Thoracic aorta (tissue), 2 donors: ENCODE data around the gene PDE1C. TPM values are rescaled to one million over a fixed set of nuclear protein-coding genes. Genes with fewer than 3 reads are reported as not detected.

Source experiments
- ATAC-seq: fragments of 150-250 bp; one replicate; pipeline ENCODE4 v1.8.0; 2017; ENCODE audit warnings: low read depth; ENCODE audit not compliant: insufficient number of reproducible peaks, low FRiP score
- DNase-seq: peaks from one replicate; pipeline ENCODE4 v3.0.0-alpha.2; 2020; ENCODE audit warnings: low spot score
- H3K27ac ChIP-seq, 2 donors: fragments of 200-600 bp; sonication (generic); 1 replicate in 1 of 2; 2 replicates in 1 of 2; pipeline ENCODE4 v1.5.1; 2016; ENCODE audit warnings: mild to moderate bottlenecking in 2 of 2, moderate library complexity in 2 of 2
- H3K27me3 ChIP-seq: fragments of 200-600 bp; sonication (generic); replicated peaks from 2 replicates; pipeline ENCODE4 v1.6.0; 2016; ENCODE audit warnings: mild to moderate bottlenecking; ENCODE audit not compliant: insufficient read depth
- H3K36me3 ChIP-seq: fragments of 200-600 bp; sonication (generic); one replicate; pipeline ENCODE4 v1.5.1; 2016
- H3K4me1 ChIP-seq, 2 donors: fragments of 200-600 bp; sonication (generic); 1 replicate in 1 of 2; 2 replicates in 1 of 2; pipeline versions ENCODE4 v1.5.1 to v1.6.0; 2016; ENCODE audit warnings: low read depth in 2 of 2, mild to moderate bottlenecking in 1 of 2; ENCODE audit not compliant: control insufficient read depth in 1 of 2
- H3K4me3 ChIP-seq: fragments of 200-600 bp; sonication (generic); 2 replicates; pipeline ENCODE4 v1.5.1; 2016; ENCODE audit warnings: mild to moderate bottlenecking
- H3K9me3 ChIP-seq: fragments of 200-600 bp; sonication (generic); 2 replicates; pipeline ENCODE4 v1.5.1; 2016
- total RNA-seq, 2 donors: library from RNA; depleted of rRNA; stranded (reverse); fragments of >200 nt; gene quantifications; one replicate each; pipeline versions ENCODE4 v1.1.0 to v1.2.3, GENCODE V29; 2016
- TF ChIP-seq, protein P1 (sequence below): fragments of 200-600 bp; sonication (generic); IDR thresholded peaks from one replicate; pipeline ENCODE4 v1.5.1; 2019; ENCODE audit warnings: antibody characterized with exemption

Gene PDE1C
- total RNA-seq, 2 donors from 2014 or later: 4.6 to 12.1 TPM

DNA sequence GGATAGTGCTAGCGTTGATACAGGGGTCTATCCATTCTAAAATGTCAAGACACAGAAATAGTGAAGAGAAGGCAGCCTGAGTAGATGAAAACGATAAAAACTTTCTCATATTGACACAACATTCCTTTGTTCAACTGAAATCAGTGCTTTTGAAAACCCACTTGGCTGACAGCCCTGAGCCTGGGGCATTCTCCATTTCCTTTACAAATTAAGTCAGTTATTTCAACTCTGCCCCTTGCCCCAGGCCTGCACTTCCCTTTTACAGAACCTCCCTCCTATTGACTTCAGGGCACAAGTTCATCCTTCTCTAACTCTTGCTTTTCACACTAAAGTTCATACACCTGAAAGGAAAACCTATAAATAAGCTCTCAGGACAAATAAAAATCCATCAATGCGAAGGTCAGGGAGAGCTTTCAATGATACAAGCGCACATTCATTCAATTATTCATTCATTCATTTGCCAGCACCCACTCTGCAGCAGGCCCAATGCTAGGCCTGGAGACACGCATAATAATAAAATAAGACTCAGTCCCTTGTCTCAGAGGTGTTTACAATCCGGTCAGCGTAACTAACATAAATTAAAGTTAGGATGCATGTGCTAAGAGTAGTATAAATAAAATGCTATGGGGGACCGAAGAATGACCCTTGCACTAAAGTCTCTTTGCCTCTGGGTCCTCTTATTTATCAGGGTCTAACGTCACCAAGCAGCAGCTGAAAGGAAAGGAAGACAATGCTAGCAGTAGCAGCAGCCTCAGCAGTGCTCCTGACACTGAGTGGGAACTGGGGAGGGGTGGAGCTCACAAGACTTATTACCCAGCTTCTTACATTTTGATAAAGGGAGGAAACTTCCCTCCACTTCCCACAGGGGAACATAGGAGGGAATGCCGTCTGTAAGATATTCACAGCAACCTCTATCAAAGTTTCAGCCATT, 134.8 kb downstream of the PDE1C start:
- no peaks in the 10 kb centered on the region for H3K36me3 ChIP-seq
- no peaks in the 10 kb centered on the region for H3K9me3 ChIP-seq
- no peak for ATAC-seq
- TF ChIP-seq, protein P1, sequence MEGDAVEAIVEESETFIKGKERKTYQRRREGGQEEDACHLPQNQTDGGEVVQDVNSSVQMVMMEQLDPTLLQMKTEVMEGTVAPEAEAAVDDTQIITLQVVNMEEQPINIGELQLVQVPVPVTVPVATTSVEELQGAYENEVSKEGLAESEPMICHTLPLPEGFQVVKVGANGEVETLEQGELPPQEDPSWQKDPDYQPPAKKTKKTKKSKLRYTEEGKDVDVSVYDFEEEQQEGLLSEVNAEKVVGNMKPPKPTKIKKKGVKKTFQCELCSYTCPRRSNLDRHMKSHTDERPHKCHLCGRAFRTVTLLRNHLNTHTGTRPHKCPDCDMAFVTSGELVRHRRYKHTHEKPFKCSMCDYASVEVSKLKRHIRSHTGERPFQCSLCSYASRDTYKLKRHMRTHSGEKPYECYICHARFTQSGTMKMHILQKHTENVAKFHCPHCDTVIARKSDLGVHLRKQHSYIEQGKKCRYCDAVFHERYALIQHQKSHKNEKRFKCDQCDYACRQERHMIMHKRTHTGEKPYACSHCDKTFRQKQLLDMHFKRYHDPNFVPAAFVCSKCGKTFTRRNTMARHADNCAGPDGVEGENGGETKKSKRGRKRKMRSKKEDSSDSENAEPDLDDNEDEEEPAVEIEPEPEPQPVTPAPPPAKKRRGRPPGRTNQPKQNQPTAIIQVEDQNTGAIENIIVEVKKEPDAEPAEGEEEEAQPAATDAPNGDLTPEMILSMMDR: no peak
- H3K4me3 ChIP-seq: no peak overlapping the region
- no peaks in the 10 kb centered on the region for H3K4me1 ChIP-seq
- no peaks in the 10 kb centered on the region for H3K27me3 ChIP-seq
- no peak for DNase-seq
- no peak overlapping the region for H3K27ac ChIP-seq

DNA sequence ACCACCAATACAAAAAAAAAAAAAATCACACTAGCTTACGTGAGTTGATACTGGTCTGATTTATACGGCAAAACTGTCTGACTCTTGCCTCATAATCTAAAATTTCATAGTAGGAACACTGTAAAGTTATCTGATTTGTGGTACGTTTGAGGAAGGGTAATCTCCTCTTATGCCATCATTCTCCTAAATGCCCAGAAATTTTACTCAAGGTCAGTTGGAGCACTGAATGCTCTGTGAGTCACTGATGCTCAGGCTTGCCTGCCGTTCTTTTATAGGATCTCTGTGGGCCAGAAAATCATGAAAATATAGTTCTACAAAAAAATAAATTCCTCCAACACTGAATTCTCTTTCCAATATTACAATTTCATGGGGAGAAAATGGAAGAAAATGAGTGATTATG, 135.7 kb downstream of the PDE1C start:
- no peak overlapping the region for H3K4me3 ChIP-seq
- H3K27me3 ChIP-seq: no peaks in the 10 kb centered on the region
- no peaks in the 10 kb centered on the region for H3K36me3 ChIP-seq
- no peaks in the 10 kb centered on the region for H3K9me3 ChIP-seq
- no peaks in the 10 kb centered on the region for H3K4me1 ChIP-seq
- TF ChIP-seq, protein P1: no peak
- DNase-seq (no peak), ATAC-seq (no peak)
- no peak overlapping the region for H3K27ac ChIP-seq

DNA sequence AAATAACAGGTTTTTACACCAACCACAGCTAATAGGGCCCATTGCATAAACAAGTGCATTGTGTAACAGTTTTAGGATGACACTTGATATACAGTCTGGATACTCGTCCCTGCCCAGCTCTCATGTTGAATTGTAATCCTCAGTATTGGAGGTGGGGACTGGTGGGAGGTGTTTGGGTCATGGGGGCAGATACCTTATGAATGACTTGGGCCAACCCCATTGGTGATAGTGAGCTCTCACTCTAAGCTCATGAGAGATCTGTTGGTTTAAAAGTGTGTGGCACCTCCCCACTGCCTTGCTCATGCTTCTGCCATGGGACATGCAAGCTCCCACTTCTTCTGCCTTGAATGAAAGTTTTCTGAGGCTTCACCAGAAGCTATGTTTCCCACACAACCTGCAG, 136.7 kb downstream of the PDE1C start:
- no peak overlapping the region for H3K4me3 ChIP-seq
- no peak overlapping the region for H3K27ac ChIP-seq
- no peaks in the 10 kb centered on the region for H3K27me3 ChIP-seq
- H3K4me1 ChIP-seq: no peaks in the 10 kb centered on the region
- H3K36me3 ChIP-seq: no peaks in the 10 kb centered on the region
- no peaks in the 10 kb centered on the region for H3K9me3 ChIP-seq
- TF ChIP-seq, protein P1: no peak
- DNase-seq (no peak), ATAC-seq (no peak)

DNA sequence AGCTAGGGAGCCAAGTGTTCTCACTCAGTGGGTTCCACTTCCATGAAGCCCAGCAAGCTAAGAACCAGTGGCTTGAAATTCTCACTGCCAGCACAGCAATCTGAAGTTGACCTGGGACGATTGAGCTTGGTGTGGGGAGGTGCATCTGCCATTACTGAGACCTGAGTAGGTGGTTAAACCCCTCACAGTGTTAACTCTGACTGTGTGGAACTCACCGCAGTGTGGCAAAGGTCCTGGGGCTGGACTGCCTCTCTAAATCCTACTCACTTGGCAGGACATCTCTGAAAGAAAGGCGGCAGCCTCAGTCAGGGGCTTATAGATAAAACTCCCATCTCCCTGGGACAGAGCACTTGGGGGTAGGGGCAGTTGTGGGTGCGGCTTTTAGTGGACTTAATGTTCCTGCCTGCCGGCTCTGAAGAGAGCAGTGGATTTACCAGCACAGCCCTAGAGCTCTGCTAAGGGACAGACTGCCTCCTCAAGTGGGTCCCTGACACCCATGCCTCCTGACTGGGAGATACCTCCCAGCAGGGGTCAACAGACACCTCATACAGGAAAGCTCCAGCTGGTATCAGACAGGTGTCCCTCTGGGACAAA, 143.1 kb downstream of the PDE1C start:
- Histone ChIP-seq H3K36me3 (no peaks in the 10 kb centered on the region), H3K9me3 (no peaks in the 10 kb centered on the region), H3K27me3 (no peaks in the 10 kb centered on the region), H3K4me1 (no peaks in the 10 kb centered on the region), H3K4me3 (no peak overlapping the region), H3K27ac (no peak overlapping the region)
- TF ChIP-seq, protein P1: no peak
- no peak for ATAC-seq
- no peak for DNase-seq

DNA sequence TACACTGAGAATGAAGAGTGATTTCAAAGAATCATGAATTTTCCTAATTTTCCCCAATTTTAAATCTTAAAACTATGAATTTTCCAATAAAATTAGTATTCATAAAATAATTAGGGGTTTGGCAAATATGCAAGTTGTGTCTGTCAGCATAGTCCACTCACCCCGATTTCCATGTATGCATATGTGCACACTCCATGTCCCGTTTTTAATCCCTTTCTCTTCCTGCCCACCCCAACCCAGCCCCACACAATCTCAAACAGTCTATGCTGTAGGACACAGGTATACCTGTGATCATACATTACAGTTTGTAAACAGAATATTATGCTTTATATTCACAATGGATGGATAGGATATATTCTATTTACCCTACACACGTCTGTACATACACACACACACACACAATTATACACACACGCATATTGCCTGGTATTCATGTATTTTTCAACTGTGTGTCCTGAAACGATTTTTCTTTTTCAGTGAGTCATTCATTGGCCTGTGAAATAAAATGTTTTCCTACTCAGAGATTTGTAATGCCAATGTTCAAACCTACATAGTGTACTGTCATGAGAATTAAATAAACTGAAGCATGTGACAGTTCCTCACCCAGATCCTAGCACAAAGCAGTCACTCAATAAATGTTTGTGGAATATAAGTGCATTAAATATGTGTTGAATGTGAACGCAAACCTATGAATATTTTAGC, 144.3 kb downstream of the PDE1C start:
- H3K9me3 ChIP-seq: no peaks in the 10 kb centered on the region
- no peak overlapping the region for H3K27ac ChIP-seq
- H3K4me3 ChIP-seq: no peak overlapping the region
- no peak for ATAC-seq
- H3K4me1 ChIP-seq: no peaks in the 10 kb centered on the region
- H3K27me3 ChIP-seq: no peaks in the 10 kb centered on the region
- H3K36me3 ChIP-seq: no peaks in the 10 kb centered on the region
- TF ChIP-seq, protein P1: no peak
- no peak for DNase-seq
